HG02885 (cell line): ENCODE data around the gene PDS5B.
A peak's percentile ranks its signal among the peaks of the same experiment; 100 is the strongest.

Experiments
- ATAC-seq: cut with Tn5 transposase; IDR thresholded peaks from one replicate; pipeline ENCODE4 v1.9.1; 2021; ENCODE audit warnings: mild to moderate bottlenecking; ENCODE audit not compliant: unreplicated experiment, poor library complexity

PDS5B gene

GRCh38 chr13:32587011-32587810, 959 bp downstream of the PDS5B start:
- ATAC-seq, result peak; percentile 44

- ATAC-seq, result no peak
These were observed 1.5 kb downstream of the PDS5B start for GRCh38 chr13:32587811-32588170.

GRCh38 chr13:32588736-32589135, 2.5 kb downstream of the PDS5B start:
- ATAC-seq, result no peak

GRCh38 chr13:32589471-32589870, 3.2 kb downstream of the PDS5B start:
- no peak for ATAC-seq

GRCh38 chr13:32590266-32590665, 4.0 kb downstream of the PDS5B start:
- ATAC-seq, result no peak

GRCh38 chr13:32592082-32592481, 5.8 kb downstream of the PDS5B start:
- ATAC-seq, result no peak

- no peak for ATAC-seq
These were observed 8.0 kb downstream of the PDS5B start for GRCh38 chr13:32594157-32594738.

- no peak for ATAC-seq
These were observed 9.1 kb downstream of the PDS5B start for GRCh38 chr13:32595306-32595705.

- ATAC-seq, result no peak
These were observed 14.6 kb downstream of the PDS5B start for GRCh38 chr13:32600890-32601289.

- ATAC-seq, result no peak
These were observed 23.2 kb downstream of the PDS5B start for GRCh38 chr13:32609428-32609827.

GRCh38 chr13:32610538-32610937, 24.3 kb downstream of the PDS5B start:
- no peak for ATAC-seq

- no peak for ATAC-seq
These were observed 24.7 kb downstream of the PDS5B start for GRCh38 chr13:32610977-32611376.

GRCh38 chr13:32616883-32617511, 30.7 kb downstream of the PDS5B start:
- no peak for ATAC-seq

GRCh38 chr13:32622827-32623226, 36.6 kb downstream of the PDS5B start:
- no peak for ATAC-seq

- ATAC-seq, result no peak
These were observed 38.2 kb downstream of the PDS5B start for GRCh38 chr13:32624441-32624840.

GRCh38 chr13:32627793-32628192, 41.5 kb downstream of the PDS5B start:
- ATAC-seq, result no peak

GRCh38 chr13:32629313-32629712, 43.1 kb downstream of the PDS5B start:
- no peak for ATAC-seq

GRCh38 chr13:32629866-32630265, 43.6 kb downstream of the PDS5B start:
- ATAC-seq, result no peak

- ATAC-seq, result no peak
These were observed 46.2 kb downstream of the PDS5B start for GRCh38 chr13:32632343-32632909.

GRCh38 chr13:32636711-32637110, 50.5 kb downstream of the PDS5B start:
- no peak for ATAC-seq

- ATAC-seq, result no peak
These were observed 52.5 kb downstream of the PDS5B start for GRCh38 chr13:32638739-32639138.
